GM12873 (cell line): ENCODE results near the gene EIF3J.

Source experiments
- CTCF ChIP-seq: IDR thresholded peaks from 2 replicates; pipeline ENCODE4 v1.5.1; 2012; ENCODE audit warnings: low read depth, mild to moderate bottlenecking, moderate library complexity, low read length, control low read depth; ENCODE audit not compliant: insufficient read depth; ENCODE audit errors: missing control alignments

EIF3J gene

GRCh38 chr15:44501768-44502366, 35.1 kb upstream of the EIF3J start:
- TF ChIP-seq CTCF, result peak; percentile 56

- no peak for TF ChIP-seq CTCF
Measured at GRCh38 chr15:44516436-44516835, 20.5 kb upstream of the EIF3J start.

GRCh38 chr15:44519537-44519936, 17.4 kb upstream of the EIF3J start:
- no peak for TF ChIP-seq CTCF

- no peak for TF ChIP-seq CTCF
Measured at GRCh38 chr15:44525018-44525417, 11.9 kb upstream of the EIF3J start.

- TF ChIP-seq CTCF, result no peak
Measured at GRCh38 chr15:44527241-44527640, 9.7 kb upstream of the EIF3J start.

- TF ChIP-seq CTCF, result no peak
Measured at GRCh38 chr15:44529864-44530604, 6.9 kb upstream of the EIF3J start.

GRCh38 chr15:44530653-44531052, 6.3 kb upstream of the EIF3J start:
- no peak for TF ChIP-seq CTCF
